GM06990 (cell line): ENCODE data around the gene PTPN14.

Experiments
- DNase-seq: peaks from one replicate; pipeline ENCODE4 v3.0.0-alpha.2; 2011; ENCODE audit not compliant: insufficient read length; ENCODE audit errors: extremely low read depth
- H3K27me3 ChIP-seq: replicated peaks from 2 replicates; pipeline ENCODE4 v1.6.0; 2011; ENCODE audit warnings: low read length; ENCODE audit not compliant: control insufficient read depth, insufficient read depth
- H3K36me3 ChIP-seq: 2 replicates; pipeline ENCODE4 v1.5.1; 2011; ENCODE audit warnings: low read length; ENCODE audit not compliant: control insufficient read depth, insufficient read depth
- H3K4me3 ChIP-seq: replicated peaks from 2 replicates; pipeline ENCODE4 v1.5.1; 2011; ENCODE audit warnings: low read depth, mild to moderate bottlenecking, control low read depth, low read length
- TF ChIP-seq, protein P1 (sequence below): IDR thresholded peaks from 2 replicates; pipeline ENCODE4 v1.5.1; 2011; ENCODE audit warnings: low read length, control low read depth, mild to moderate bottlenecking, inconsistent platforms; ENCODE audit not compliant: insufficient read depth, poor library complexity, severe bottlenecking

Gene PTPN14

DNA sequence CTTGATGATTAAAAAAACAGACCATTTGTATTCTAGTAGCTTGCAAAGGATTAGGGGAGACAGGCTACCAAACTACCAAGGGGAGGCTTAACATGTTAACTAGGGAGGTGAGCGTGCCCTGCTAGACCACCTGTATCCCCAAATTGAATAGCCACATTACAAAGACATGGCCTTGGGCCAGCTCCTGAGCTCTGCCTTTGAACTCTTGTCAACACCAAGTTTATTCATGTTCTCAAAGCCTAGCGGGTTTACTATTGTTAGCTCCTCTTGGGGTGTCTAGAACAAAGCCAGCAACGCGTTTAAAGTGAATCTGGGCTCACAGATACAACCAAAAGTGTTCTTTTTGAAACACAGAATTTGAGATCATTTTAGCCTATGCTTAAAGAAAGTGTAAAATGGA is 234.1 kb downstream of the PTPN14 start:
- H3K4me3 ChIP-seq: no peak overlapping the region
- DNase-seq: no peak
- TF ChIP-seq, protein P1, sequence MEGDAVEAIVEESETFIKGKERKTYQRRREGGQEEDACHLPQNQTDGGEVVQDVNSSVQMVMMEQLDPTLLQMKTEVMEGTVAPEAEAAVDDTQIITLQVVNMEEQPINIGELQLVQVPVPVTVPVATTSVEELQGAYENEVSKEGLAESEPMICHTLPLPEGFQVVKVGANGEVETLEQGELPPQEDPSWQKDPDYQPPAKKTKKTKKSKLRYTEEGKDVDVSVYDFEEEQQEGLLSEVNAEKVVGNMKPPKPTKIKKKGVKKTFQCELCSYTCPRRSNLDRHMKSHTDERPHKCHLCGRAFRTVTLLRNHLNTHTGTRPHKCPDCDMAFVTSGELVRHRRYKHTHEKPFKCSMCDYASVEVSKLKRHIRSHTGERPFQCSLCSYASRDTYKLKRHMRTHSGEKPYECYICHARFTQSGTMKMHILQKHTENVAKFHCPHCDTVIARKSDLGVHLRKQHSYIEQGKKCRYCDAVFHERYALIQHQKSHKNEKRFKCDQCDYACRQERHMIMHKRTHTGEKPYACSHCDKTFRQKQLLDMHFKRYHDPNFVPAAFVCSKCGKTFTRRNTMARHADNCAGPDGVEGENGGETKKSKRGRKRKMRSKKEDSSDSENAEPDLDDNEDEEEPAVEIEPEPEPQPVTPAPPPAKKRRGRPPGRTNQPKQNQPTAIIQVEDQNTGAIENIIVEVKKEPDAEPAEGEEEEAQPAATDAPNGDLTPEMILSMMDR: no peak
- H3K36me3 ChIP-seq: no peaks in the 10 kb centered on the region
- H3K27me3 ChIP-seq: no peaks in the 10 kb centered on the region

DNA sequence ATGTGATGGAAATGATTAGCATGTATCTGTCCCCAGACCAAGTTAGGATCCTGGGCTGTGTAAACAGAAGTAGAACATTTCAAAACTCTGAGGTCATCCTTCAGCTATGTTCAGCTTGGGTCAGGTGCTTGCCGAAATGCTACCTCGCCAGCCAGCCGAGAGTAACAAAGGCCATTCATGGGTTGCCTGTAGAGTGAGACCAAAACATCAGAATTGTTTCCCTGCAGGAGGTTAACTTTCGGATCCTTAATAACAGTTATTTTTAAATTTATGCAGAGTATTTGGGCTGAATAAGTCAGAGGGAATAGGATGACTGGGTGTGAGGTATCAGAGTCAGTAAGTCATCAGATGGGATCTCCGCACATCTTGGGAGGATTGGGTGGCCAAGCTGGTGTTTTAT is 234.8 kb downstream of the PTPN14 start:
- no peaks in the 10 kb centered on the region for H3K27me3 ChIP-seq
- TF ChIP-seq, protein P1: no peak
- no peak for DNase-seq
- H3K36me3 ChIP-seq: no peaks in the 10 kb centered on the region
- no peak overlapping the region for H3K4me3 ChIP-seq

DNA sequence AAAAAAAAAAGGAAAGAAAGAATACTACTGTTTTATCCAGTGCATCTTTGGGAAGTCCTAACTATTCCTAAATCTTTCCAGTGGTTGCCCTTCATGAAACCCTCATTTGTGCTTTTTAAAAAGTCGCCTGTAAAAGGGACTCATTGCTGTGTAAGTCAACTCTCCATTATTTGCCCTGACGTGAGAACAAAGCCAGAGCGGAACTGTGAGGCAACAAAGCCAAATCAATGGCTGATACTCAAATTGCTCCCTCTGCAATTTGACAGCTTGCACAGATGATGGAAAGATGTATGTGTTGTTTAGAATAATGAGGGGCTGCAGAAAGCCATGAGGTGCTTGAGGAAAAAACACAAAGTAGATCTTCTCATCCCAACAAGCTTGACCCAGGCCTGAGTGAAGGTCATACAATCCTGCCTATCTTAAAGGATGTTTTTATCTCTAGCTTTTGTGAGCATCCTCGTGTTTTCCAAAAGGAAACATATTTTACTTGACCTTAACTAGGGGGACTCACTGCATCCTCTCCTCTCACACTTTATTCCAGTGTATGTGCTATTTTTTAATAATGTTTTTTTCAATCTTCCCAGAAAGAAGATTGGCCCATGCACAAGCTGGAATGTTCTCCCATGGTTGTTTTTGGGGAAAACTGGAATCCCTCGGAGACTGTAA is 237.1 kb downstream of the PTPN14 start:
- no peaks in the 10 kb centered on the region for H3K27me3 ChIP-seq
- no peaks in the 10 kb centered on the region for H3K36me3 ChIP-seq
- no peak for DNase-seq
- TF ChIP-seq, protein P1: no peak
- no peak overlapping the region for H3K4me3 ChIP-seq

DNA sequence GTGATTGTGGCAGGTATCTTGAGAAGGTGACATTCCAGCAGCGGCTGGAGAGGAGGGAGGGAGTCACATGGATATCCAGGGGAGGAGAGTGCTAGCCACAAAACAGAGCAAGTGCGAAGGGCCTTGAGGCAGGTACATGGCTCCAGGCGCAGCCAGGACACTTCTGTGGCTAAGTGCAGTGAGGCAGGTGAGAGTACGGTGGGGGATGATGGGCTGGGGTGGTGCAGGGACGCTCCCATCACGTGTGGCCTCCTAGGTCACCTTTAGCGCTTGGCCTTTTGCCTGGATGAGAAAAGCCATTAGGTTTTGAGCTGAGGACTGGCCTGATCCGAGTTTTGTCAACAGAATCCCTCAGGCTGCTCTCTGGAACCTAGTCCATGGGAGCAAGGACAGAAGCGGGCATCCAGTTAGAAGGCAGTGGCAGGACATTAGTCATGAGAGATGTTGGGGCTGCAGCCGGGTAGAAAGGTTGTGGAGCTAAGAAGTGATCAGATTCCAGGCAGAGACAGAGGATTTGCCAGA is 238.8 kb downstream of the PTPN14 start:
- Histone ChIP-seq H3K4me3 (no peak overlapping the region), H3K36me3 (no peaks in the 10 kb centered on the region), H3K27me3 (no peaks in the 10 kb centered on the region)
- no peak for DNase-seq
- TF ChIP-seq, protein P1: no peak

DNA sequence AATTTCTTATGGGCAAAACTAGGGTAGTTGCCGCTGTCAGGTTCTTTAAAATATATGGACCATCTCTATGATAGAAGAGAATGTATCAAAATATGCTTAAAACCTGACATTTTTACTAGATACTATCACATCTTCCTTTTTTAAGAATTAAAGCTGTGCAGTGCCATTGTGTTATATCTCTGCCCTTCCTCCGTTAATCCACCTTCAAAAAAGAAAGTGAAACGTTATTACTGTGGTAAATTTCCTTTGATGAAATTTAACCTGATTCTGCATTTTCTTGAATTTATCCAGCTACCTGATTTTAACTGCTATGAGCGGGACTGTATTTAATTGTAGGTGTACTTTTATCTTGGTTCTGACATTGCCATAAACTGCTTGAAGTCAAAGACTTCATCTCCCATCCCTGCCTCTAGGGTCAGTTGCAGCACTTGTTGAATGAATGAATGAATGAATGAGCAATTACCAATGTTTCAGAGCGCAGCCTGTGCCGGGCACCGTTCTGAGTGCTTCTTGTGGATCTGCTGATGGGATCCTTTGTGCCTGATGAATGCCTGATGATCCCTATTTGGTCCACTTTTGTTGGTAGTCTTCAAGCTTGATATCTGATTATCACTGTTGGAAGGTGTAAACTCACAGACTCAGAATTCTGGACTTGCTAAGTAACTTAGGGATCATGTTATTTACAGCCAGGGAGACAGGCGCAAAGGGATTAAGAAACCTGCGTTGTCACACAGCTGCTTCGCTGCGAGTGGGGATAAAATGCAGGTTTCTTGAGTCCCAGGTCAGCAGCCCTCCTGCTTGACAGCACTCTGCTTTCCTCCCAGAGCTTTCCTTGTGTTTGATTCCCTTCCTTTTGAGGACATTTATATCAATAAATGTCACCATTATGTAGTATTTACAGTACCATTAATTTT is 240.4 kb downstream of the PTPN14 start:
- Histone ChIP-seq H3K36me3 (no peaks in the 10 kb centered on the region), H3K27me3 (no peaks in the 10 kb centered on the region), H3K4me3 (no peak overlapping the region)
- no peak for DNase-seq
- TF ChIP-seq, protein P1: no peak
